AG04449 (cell line): ENCODE measurements around the gene PSMD11.

Experiments used
- CTCF ChIA-PET: fragments of 350-600 bp; formaldehyde crosslinking; extraction: SDS; loops from one replicate; lab custom pipeline; 2021; ENCODE audit warnings: antibody characterized with exemption; lab: Yijun Ruan, JAX
- POLR2A ChIA-PET: fragments of 400-600, 350-600 bp; formaldehyde crosslinking; extraction: SDS; loops from one replicate; lab custom pipeline; 2020; ENCODE audit warnings: antibody characterized with exemption, inconsistent platforms; lab: Yijun Ruan, JAX
- DNase-seq: peaks from one replicate; pipeline ENCODE4 v3.0.0-alpha.2; 2010; ENCODE audit warnings: low read depth, low spot score
- H3K4me3 ChIP-seq: 2 replicates; pipeline ENCODE4 v1.5.1; 2011; ENCODE audit warnings: low read depth, mild to moderate bottlenecking, control low read depth, low read length
- CTCF ChIP-seq: IDR thresholded peaks from one replicate; pipeline ENCODE4 v1.5.1; 2011; ENCODE audit warnings: mild to moderate bottlenecking, moderate library complexity, low read length, control low read depth, inconsistent platforms; ENCODE audit not compliant: insufficient read depth; ENCODE audit errors: missing control alignments

The PSMD11 gene

DNA sequence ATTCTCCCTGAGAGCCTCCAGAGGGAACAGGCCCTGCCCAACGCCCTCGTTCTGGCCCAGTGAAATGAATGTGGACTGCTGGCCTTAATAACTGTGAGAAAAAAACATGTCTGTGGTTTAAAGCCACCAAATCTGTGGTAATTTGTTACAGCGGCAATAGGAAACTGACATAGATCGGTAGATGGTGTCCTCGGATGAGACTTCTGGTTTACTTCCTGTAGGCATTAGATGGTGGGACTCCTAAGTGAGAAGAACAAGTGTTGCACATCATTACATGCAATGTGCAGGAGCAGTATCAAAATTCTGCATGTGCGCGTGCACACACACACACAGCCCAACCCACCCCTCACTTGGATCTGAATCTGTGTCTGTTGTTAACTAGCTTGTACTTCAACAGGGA, 84.5 kb downstream of the PSMD11 start:
- no peak overlapping the region for H3K4me3 ChIP-seq
- no peak for DNase-seq
- ChIA-PET POLR2A (interaction anchor here (0.5 kb wide), 1 partner anchor 44 kb away, joined by 4 read pairs; no protein-coding TSS in a partner anchor), CTCF (no interaction called here)
- no peak for TF ChIP-seq CTCF

DNA sequence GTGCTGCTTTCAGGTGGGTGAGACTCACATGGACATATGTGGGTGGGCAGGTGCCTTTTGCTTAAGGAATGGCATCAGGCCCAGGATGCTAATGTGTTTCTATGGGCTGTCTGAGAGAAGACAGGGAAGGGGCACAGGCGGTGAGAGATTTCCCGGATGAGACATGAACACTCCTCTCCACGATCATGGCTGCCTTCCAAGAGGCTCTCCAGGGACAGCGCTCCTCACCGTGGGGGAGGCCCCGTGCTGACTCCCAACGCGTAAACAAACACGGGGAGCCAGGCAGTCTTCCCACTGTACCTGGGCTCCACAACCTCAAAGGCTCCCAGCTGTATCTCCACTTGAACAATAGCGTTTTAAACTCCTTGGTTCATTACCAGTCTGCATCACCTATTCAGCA, 85.3 kb downstream of the PSMD11 start:
- TF ChIP-seq CTCF = no peak
- DNase-seq = no peak
- ChIA-PET CTCF (interaction anchor here (0.6 kb wide), 1 partner anchor 32 kb away, joined by 3 read pairs; no protein-coding TSS in a partner anchor), POLR2A (no interaction called here)
- no peak overlapping the region for H3K4me3 ChIP-seq
